NCI-H2196 treated with DMSO at 0.1 percent for 48 hours (cell line): ENCODE data around the gene DPPA2.

Experiments
- DNase-seq: peaks from one replicate; lab custom pipeline; 2025; ENCODE audit not compliant: unreplicated experiment; lab: John Stamatoyannopoulos, UW

The DPPA2 gene

GRCh38 chr3:109325657-109326056, 9.3 kb upstream of the DPPA2 start:
- DNase-seq = no peak

- no peak for DNase-seq
Measured at GRCh38 chr3:109325109-109325508, 8.8 kb upstream of the DPPA2 start.

- DNase-seq = no peak
Measured at GRCh38 chr3:109313061-109313460, 3.3 kb downstream of the DPPA2 start.

GRCh38 chr3:109297496-109297895, 18.8 kb downstream of the DPPA2 start:
- no peak for DNase-seq

GRCh38 chr3:109284071-109284470, 32.2 kb downstream of the DPPA2 start:
- no peak for DNase-seq

- DNase-seq = no peak
Measured at GRCh38 chr3:109278546-109278945, 37.8 kb downstream of the DPPA2 start.

GRCh38 chr3:109278141-109278540, 38.2 kb downstream of the DPPA2 start:
- DNase-seq = no peak

- no peak for DNase-seq
Measured at GRCh38 chr3:109275702-109276293, 40.5 kb downstream of the DPPA2 start.

GRCh38 chr3:109270779-109271178, 45.5 kb downstream of the DPPA2 start:
- no peak for DNase-seq

GRCh38 chr3:109269577-109270275, 46.6 kb downstream of the DPPA2 start:
- no peak for DNase-seq

GRCh38 chr3:109268181-109268580, 48.1 kb downstream of the DPPA2 start:
- no peak for DNase-seq

GRCh38 chr3:109265295-109265694, 51.0 kb downstream of the DPPA2 start:
- DNase-seq = no peak

- DNase-seq = no peak
Measured at GRCh38 chr3:109257269-109257668, 59.0 kb downstream of the DPPA2 start.

- no peak for DNase-seq
Measured at GRCh38 chr3:109254770-109255169, 61.5 kb downstream of the DPPA2 start.

GRCh38 chr3:109252641-109253040, 63.7 kb downstream of the DPPA2 start:
- DNase-seq = no peak
